Measurements from ENCODE around the gene TLL1.
A peak's percentile ranks its signal among the peaks of the same experiment; 100 is the strongest.

Gene TLL1

DNA sequence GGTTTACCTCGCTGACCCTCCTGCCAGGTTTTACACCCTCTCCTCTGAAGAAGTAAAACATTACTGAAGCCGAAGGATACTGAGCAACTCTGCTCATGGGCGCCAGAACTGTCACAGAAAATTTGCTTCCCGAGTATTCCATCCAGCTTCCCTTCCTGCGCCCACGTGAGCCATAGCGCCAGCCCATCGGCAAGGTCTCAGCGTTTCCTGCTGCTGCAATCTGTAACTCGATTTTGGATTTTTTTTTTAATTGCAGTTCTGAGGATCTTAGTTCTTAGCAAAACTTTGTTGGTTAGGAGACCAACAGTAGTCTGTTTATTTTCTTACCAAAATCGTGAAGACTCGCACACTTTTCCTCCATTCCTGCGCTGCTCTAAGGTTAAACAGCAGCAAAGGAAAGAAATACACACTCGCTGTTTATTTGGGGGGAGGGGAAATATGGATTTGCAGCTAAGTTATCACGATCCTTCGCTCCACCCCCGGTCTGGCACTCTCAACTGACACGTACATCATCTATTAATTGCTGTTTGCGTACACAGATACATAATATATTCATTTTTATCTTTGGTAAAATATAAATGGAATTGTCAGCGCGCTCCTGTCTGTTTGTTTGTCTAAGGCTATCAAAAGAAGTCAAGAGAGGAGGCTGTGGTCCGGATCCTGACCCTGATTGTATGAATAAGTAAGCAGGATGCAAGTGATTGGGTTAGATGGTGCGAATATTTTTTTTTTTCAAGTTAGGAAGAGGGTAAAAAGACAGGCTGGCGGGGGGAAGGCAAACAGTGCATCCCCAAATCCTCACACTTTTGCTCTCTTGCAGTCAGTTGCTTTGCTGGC is at the start of gene TLL1:
Gene TLL1, plus strand, starts transcription at position 777 of the 837 bp plus-strand sequence. CDS start 668 bp downstream, outside the sequence.
- no peaks in the 10 kb centered on the region; the same call in none of the 2 replicates for H3K9me3 ChIP-seq (ENCODE audit: insufficient read depth, low read length)
- H4K20me1 ChIP-seq (ENCODE audit: insufficient read depth, low read length): no peaks in the 10 kb centered on the region
- H3K36me3 ChIP-seq (replicated peaks; ENCODE audit: low read depth, low read length): no peaks in the 10 kb centered on the region
- no peak within 1 kb of the TSS for H3K4me3 ChIP-seq (ENCODE audit: low read length)
- no peak within 1 kb of the TSS for H3K9ac ChIP-seq (ENCODE audit: low read length)
- TF ChIP-seq, protein P1, sequence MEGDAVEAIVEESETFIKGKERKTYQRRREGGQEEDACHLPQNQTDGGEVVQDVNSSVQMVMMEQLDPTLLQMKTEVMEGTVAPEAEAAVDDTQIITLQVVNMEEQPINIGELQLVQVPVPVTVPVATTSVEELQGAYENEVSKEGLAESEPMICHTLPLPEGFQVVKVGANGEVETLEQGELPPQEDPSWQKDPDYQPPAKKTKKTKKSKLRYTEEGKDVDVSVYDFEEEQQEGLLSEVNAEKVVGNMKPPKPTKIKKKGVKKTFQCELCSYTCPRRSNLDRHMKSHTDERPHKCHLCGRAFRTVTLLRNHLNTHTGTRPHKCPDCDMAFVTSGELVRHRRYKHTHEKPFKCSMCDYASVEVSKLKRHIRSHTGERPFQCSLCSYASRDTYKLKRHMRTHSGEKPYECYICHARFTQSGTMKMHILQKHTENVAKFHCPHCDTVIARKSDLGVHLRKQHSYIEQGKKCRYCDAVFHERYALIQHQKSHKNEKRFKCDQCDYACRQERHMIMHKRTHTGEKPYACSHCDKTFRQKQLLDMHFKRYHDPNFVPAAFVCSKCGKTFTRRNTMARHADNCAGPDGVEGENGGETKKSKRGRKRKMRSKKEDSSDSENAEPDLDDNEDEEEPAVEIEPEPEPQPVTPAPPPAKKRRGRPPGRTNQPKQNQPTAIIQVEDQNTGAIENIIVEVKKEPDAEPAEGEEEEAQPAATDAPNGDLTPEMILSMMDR (IDR thresholded peaks at IDR 0.05; ENCODE audit: low read depth, low read length): no peak
- no peak for TF ChIP-seq EZH2phosphoT487 (IDR thresholded peaks at IDR 0.05; ENCODE audit: low read depth)
- H3K79me2 ChIP-seq (ENCODE audit: low read length): no peaks in the 10 kb centered on the region
- H3K4me1 ChIP-seq (ENCODE audit: low read length): peaks cover 7% of the 10 kb centered on the region
- H3K27me3 ChIP-seq (ENCODE audit: low read depth, low read length): no peaks in the 10 kb centered on the region
- H3K4me2 ChIP-seq (ENCODE audit: low read length): no peak within 1 kb of the TSS
- no peak within 1 kb of the TSS for H2AFZ ChIP-seq (ENCODE audit: low read depth, low read length)
- no peak within 1 kb of the TSS for H3K27ac ChIP-seq (ENCODE audit: low read length)

DNA sequence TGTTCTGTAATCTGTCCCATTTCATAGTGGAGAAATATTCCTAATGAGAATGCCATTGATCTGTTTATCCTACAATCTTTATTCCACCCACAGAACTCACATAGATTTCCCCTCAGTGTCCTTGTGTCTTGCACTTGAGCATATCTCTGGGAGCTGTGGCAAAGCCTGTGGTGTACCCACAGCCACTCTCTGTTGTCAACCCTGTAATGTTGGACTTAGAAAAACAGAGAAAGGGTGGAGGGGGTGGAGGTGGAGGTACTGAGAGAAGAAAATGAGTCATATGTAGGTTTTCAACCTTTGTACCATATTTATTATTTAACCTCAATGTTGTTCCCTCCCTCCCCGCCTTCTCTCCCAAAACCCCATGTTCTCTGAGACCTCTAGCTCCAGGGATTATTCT is 46.9 kb upstream of the TLL1 start:
- no peak overlapping the region for H2AFZ ChIP-seq (ENCODE audit: low read depth, low read length)
- H3K27me3 ChIP-seq (ENCODE audit: low read depth, low read length): no peaks in the 10 kb centered on the region
- 0 out of 2 replicates have a peak, but pooled peaks cover 2% of the 10 kb centered on the region for H3K4me1 ChIP-seq (ENCODE audit: low read length)
- no peaks in the 10 kb centered on the region for H4K20me1 ChIP-seq (ENCODE audit: insufficient read depth, low read length)
- no peak overlapping the region for H3K27ac ChIP-seq (ENCODE audit: low read length)
- TF ChIP-seq, protein P1 (IDR thresholded peaks at IDR 0.05; ENCODE audit: low read depth, low read length): no peak
- TF ChIP-seq EZH2phosphoT487 (IDR thresholded peaks at IDR 0.05; ENCODE audit: low read depth): no peak
- H3K79me2 ChIP-seq (ENCODE audit: low read length): no peaks in the 10 kb centered on the region
- H3K4me2 ChIP-seq (ENCODE audit: low read length): no peak overlapping the region
- H3K4me3 ChIP-seq (ENCODE audit: low read length): no peak overlapping the region
- no peaks in the 10 kb centered on the region for H3K36me3 ChIP-seq (replicated peaks; ENCODE audit: low read depth, low read length)
- no peaks in the 10 kb centered on the region for H3K9me3 ChIP-seq (ENCODE audit: insufficient read depth, low read length)
- H3K9ac ChIP-seq (ENCODE audit: low read length): no peak overlapping the region

DNA sequence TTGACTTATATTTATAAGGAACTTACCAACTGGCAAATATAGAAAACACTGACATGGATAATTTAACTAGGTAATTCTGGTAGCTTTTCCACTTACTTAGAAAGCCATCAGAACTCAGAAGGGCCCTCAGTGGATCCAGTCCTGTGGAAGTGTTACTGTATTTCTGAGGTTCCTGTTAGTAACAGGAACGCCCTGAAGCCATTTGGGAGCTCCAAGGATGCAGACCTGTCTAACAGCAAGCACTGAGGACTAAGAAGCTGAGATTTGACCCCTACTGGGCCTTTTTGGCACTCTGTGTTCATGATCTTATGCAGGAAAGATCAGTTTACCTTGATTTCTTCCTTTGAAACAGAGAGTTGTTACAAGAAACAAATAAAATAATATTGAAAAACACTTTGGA is 46.0 kb upstream of the TLL1 start:
- Histone ChIP-seq H3K4me3 (ENCODE audit: low read length) (no peak overlapping the region), H3K9ac (ENCODE audit: low read length) (no peak overlapping the region), H3K9me3 (ENCODE audit: insufficient read depth, low read length) (no peaks in the 10 kb centered on the region), H3K27ac (ENCODE audit: low read length) (no peak overlapping the region), H3K27me3 (ENCODE audit: low read depth, low read length) (no peaks in the 10 kb centered on the region), H4K20me1 (ENCODE audit: insufficient read depth, low read length) (no peaks in the 10 kb centered on the region), H3K4me2 (ENCODE audit: low read length) (no peak overlapping the region), H3K36me3 (replicated peaks; ENCODE audit: low read depth, low read length) (no peaks in the 10 kb centered on the region), H3K4me1 (ENCODE audit: low read length) (0 out of 2 replicates have a peak, but pooled peaks cover 2% of the 10 kb centered on the region), H2AFZ (ENCODE audit: low read depth, low read length) (peak overlapping the region; percentile 40; the same call in 1 of the 2 replicates), H3K79me2 (ENCODE audit: low read length) (no peaks in the 10 kb centered on the region)
- TF ChIP-seq EZH2phosphoT487 (IDR thresholded peaks at IDR 0.05; ENCODE audit: low read depth): no peak
- TF ChIP-seq, protein P1 (IDR thresholded peaks at IDR 0.05; ENCODE audit: low read depth, low read length): no peak

DNA sequence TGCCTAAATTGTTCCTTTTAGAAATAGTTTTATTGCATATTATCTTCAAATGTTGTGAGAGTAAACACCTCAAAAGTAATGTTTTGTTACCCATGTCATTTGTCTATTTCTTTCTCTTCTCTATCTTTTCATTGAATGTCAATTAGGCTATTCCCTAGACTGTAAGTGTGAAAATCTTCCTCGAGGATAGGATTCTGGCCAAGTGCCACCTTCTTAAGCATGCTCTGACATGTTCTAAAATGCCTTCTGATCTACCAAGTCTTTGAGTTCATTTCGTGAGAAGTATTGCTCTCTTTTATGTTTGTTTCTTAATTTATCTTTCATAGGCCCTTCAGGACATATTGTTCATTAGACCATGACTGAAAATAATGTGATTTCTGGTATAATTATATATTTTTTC is 44.1 kb upstream of the TLL1 start:
- no peaks in the 10 kb centered on the region for H4K20me1 ChIP-seq (ENCODE audit: insufficient read depth, low read length)
- no peak overlapping the region for H2AFZ ChIP-seq (ENCODE audit: low read depth, low read length)
- no peak overlapping the region for H3K4me2 ChIP-seq (ENCODE audit: low read length)
- H3K27me3 ChIP-seq (ENCODE audit: low read depth, low read length): no peaks in the 10 kb centered on the region
- no peak overlapping the region for H3K9ac ChIP-seq (ENCODE audit: low read length)
- no peaks in the 10 kb centered on the region for H3K9me3 ChIP-seq (ENCODE audit: insufficient read depth, low read length)
- no peak overlapping the region for H3K4me3 ChIP-seq (ENCODE audit: low read length)
- 0 out of 2 replicates have a peak, but pooled peaks cover 2% of the 10 kb centered on the region for H3K4me1 ChIP-seq (ENCODE audit: low read length)
- no peaks in the 10 kb centered on the region for H3K36me3 ChIP-seq (replicated peaks; ENCODE audit: low read depth, low read length)
- TF ChIP-seq, protein P1 (IDR thresholded peaks at IDR 0.05; ENCODE audit: low read depth, low read length): no peak
- TF ChIP-seq EZH2phosphoT487 (IDR thresholded peaks at IDR 0.05; ENCODE audit: low read depth): no peak
- H3K79me2 ChIP-seq (ENCODE audit: low read length): no peaks in the 10 kb centered on the region
- no peak overlapping the region for H3K27ac ChIP-seq (ENCODE audit: low read length)
